Activated T-helper 9 cell treated with anti-CD3 and anti-CD28 coated beads, Interleukin-2, amount 50 U/mL, for 16 hours (primary cell): ENCODE data around the gene PSME3IP1.
"Not testable (repeated sequence)": the region's sequence is repeated elsewhere in the genome, so short reads cannot be mapped to it uniquely, and the experiment has no call there.

ENCODE experiments used
- DNase-seq: peaks from one replicate; pipeline ENCODE4 v3.0.0-alpha.2; 2020; ENCODE audit warnings: low read depth

Gene PSME3IP1

DNA sequence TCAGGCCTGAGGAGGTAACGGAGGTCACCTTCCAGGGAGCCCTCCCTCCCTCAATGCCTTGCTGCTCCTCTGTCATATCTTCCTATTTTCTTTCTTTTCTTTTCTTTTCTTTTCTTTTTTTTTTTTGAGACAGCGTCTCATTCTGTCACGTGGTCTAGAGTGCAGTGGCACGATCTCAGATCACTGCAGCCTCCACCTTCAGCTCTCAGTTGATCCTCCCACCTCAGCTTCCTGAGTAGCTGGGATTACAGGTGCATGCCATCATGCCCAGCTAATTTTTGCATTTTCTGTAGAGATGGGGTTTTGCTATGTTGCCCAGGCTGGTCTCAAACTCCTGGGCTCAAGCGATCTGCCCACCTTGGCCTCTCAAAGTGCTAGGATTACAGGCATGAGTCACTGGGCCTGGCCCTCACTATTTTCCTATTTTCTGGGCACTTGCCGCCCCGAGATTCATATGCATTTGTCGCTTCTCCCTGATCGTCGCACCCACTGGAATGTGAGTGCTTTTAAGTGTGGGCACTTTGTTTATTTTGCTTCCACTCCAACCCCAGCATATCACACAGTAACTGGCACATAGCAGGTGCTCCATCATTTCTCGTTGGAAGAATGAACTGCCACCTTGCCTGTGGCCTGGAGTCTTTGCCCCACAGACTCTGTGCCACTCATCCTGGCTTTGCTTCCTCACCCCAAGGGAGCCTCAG is 61.7 kb downstream of the PSME3IP1 start:
- no peak for DNase-seq

DNA sequence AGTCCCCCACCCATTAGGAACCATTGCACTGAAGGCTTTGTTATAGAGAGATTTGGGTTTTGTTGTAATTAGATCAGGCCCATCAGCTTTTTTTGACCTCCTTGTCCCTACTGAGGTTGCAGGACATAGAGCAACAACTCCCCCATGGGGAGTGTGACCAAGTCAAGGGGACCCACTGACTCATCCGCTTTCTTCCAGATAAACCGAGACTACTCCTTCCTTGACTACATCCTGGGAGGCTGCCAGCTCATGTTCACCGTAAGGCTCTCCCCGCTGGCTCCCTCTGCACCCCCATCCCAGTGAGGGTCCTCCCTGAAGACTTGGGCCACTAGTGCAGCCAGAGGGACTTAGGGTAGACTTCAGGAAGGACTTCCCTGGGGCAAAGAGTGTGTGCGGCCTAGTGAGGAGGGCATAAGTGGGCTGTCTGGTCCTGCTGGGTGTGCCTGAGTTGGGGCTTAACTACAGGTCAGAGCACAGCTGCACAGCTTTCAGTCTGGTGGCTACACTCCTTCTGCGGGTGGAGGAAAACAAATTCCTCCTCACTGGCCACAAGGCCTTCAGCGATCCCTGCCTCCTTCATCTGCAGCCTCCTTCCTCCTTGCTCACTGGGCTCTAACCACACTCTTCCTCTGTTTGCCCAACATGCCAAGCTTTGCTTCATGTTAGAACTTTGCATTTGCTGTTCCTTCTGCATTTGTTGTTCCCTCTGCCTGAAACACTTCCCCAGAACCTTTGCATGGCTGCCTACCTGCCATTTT is 62.4 kb downstream of the PSME3IP1 start:
- DNase-seq, result no peak

DNA sequence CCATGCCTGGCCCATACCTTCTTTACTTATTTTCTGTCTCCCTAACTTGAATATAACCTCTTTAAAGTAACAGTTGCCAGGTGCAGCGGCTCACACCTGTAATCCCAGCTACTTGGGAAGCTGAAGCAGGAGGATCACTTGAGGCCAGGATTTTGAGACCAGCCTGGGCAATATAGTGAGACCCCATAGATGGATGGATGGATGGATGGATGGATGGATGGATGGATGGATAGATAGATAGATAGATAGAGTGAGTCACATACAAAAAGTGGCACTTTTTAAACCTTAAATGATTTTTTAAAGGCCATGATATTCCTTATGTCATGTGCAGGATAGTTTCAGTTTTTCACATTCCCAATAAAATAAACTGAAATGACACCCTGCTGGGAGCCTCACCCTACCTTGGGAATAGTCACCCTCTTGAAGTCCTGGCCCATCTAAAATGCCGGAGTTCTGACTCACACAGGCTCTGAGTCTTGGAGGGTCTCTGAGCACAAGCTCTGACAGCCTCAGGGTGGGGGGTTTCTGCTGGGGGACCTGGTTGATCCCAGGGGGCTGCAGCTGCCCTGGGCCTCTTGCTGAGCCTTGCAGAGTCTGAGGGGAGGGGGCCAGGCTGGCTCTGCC is 67.3 kb downstream of the PSME3IP1 start:
- no peak for DNase-seq

- DNase-seq, result no peak
Observed at GRCh38 chr16:57115514-57116182, 70.2 kb downstream of the PSME3IP1 start.

- DNase-seq, result no peak
Observed at GRCh38 chr16:57115168-57115513, 70.7 kb downstream of the PSME3IP1 start.

DNA sequence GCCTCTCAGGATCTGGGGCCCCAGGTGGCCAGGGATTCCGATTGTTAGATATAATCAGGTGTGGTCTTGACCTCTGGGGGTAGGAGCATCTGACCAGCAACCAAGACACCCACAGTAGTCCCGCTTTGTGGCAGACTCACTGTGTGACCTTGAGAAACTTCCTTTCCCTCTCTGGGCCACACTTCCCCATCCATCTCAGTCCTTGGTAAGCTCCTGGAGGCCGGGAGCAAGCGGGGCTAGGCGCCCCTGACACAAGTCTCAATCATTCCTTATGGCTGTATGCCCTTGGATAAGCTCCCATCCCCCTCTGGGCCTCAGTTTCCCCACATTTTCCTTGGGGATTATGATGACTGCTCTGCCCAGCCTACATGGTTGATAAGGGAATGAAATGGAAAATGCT is 72.2 kb downstream of the PSME3IP1 start:
- no peak for DNase-seq

- DNase-seq, result no peak
Observed at GRCh38 chr16:57113042-57113453, 72.8 kb downstream of the PSME3IP1 start.

DNA sequence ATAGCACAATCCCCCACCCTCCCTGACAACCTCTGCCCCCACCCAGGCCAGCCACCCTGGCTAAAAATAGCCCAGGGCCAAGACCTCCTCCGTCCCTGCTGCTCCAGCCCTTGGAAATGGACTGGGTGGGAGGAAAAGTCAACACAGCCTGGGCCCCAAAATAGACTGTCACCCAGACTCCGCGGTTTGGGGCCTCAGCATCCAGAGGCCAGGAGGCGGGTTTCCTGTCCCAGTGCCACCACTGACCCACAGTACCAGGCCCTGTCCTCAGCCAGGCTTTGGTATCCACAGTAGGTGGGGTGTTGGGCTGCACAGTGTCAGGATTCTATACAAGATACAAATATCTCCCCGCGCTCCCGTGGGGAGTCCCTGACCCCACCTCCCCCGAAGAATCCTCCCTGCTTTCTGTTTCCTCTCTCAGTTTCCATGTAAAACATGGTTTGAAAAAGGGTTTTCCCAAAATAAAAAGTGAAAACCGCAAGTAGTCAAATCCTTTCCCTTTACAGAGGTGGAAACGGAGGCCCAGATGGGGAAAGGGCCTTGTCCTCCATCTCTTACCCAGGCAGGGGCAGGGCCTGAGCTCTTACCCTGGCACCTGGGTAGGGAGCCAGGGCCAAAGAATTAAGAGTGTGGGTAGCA is 73.3 kb downstream of the PSME3IP1 start:
- DNase-seq, result no peak

DNA sequence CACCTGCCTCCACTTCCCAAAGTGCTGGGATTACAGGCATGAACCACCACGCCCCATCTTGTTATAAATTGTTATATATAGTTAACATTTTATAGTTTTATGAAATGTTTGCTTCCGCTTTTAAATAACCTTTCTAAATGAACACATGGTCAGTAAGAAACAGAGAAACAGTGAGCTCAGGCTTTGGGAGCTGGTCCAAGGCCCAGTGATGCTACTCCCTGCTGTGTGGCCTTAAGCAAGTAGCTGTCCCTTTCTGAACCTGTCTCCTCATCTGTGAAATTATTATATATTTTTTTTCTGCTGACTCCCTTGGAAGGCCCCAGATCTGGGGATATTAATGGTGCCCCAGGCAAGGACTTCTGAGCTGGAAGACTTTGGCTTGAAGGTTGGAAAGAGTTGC is 74.4 kb downstream of the PSME3IP1 start:
- DNase-seq, result no peak

DNA sequence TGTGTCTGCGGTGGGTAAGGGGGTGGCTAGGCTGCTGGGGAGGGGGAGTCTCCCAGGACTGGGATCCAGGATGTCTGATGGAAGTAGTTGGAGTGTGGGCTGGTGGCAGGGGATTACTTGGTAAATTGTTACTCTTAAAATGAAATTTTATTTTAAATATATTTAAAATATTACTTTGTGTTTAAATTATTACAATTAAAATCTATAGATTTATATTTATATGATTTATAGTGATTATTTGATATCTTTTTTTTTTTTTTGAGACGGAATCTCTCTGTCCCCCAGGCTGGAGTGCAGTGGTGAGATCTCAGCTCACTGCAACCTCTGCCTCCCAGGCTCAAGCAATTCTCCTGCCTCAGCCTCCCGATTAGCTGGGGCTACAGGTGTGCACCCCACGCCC is 74.9 kb downstream of the PSME3IP1 start:
- no peak for DNase-seq

DNA sequence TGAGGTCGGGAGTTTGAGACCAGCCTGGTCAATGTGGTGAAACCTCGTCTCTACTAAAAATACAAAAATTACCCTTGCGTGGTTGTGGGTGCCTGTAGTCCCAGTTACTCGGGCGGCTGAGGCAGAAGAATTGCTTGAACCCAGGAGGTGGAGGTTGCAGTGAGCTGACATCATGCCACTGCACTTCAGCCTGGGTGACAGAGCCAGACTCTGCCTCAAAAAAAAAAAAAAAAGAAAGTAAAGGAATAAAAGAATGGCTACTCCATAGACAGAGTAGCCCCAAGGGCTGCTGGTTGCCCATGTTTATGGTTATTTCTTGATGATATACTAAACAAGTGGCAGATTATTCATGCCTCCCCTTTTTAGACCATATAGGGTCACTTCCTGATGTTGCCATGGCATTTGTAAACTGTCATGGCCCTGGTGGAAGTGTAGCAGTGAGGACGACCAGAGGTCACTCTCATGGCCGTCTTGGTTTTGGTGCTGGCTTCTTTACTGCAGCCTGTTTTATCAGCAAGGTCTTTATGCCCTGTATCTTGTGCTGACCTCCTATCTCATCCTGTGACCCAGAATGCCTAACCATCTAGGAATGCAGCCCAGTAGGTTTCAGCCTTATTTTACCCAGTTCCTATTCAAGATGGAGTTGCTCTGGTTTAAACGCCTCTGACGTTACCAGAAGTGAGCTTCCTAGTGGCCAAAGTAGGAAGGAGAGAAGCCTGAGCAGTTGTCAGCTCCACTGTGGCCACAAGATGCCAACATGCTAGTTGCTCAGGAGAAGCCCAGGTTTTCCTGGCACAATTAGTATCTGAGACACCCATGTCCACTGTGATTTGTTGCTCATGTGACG is 76.4 kb downstream of the PSME3IP1 start:
- not testable (repeated sequence) for DNase-seq

- no peak for DNase-seq
Observed at GRCh38 chr16:57108432-57108831, 77.4 kb downstream of the PSME3IP1 start.

GRCh38 chr16:57107321-57107922 is 78.4 kb downstream of the PSME3IP1 start:
- DNase-seq, result no peak

GRCh38 chr16:57106767-57107166 is 79.1 kb downstream of the PSME3IP1 start:
- DNase-seq, result no peak

DNA sequence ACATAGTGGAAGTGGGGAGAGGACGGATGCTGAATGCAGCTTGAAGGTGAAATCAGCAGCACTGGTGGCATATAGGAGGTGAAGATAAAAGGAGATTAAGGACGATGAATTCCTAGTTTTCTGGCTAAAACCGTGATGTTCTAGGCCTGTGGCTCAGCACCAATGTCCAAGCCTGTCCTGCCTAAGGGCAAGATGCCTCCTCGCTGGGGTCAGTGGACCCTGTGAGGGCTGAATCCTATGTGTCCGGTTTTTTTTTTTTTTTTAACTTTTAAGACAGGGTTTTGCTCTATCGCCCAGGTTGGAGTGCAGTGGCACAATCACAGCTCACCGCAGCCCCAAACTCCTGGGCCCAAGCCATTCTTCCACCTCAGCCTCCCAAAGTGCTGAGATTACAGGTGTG is 80.7 kb downstream of the PSME3IP1 start:
- no peak for DNase-seq

DNA sequence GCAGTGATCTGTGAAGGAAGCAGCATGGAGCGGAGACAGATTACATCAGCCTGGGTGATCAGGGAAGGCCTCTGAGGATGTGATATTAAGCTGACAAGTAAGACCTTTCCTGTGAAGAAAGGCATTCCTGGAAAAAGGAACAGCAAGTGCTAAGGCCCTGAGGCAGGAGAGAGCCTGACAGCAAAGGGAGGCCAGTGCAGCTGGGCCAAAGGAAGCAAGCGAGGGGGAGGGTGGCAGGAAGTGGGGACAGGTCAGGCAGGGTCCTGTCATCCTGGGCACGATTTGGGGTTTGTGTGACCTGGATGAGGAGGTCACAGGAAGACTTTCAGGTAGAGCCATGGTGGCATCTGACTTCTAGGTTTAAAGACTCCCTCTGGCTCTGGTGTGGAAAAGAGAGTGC is 81.1 kb downstream of the PSME3IP1 start:
- no peak for DNase-seq

GRCh38 chr16:57102888-57103851 is 82.7 kb downstream of the PSME3IP1 start:
- no peak for DNase-seq
